WERI-Rb-1 (cell line): ENCODE measurements around the gene SORCS2.

Source experiments
- DNase-seq: peaks from one replicate; pipeline ENCODE4 v3.0.0-alpha.2; 2020
- H3K27ac ChIP-seq: fragments of 250-450 bp; sonication (Bioruptor Pico); 2 replicates; pipeline ENCODE4 v1.5.1; 2020; ENCODE audit warnings: mild to moderate bottlenecking, moderate library complexity
- H3K27me3 ChIP-seq: fragments of 250-450 bp; sonication (Bioruptor Pico); 2 replicates; pipeline ENCODE4 v1.5.1; 2021; ENCODE audit warnings: mild to moderate bottlenecking, low read depth, moderate library complexity; ENCODE audit not compliant: insufficient read depth, severe bottlenecking
- H3K36me3 ChIP-seq: fragments of 250-450 bp; sonication (Bioruptor Pico); 2 replicates; pipeline ENCODE4 v1.5.1; 2020; ENCODE audit warnings: mild to moderate bottlenecking, moderate library complexity
- H3K4me3 ChIP-seq: 2 replicates; pipeline ENCODE4 v1.5.1; 2011; ENCODE audit warnings: low read depth, mild to moderate bottlenecking, control low read depth, low read length
- H3K9me3 ChIP-seq: fragments of 250-450 bp; sonication (Bioruptor Pico); 2 replicates; pipeline ENCODE4 v1.5.1; 2021; ENCODE audit warnings: mild to moderate bottlenecking, moderate library complexity; ENCODE audit not compliant: severe bottlenecking
- CTCF ChIP-seq: IDR thresholded peaks from 2 replicates; pipeline ENCODE4 v1.5.1; 2011; ENCODE audit warnings: low read depth, mild to moderate bottlenecking, control low read depth, inconsistent platforms, low read length

The SORCS2 gene

DNA sequence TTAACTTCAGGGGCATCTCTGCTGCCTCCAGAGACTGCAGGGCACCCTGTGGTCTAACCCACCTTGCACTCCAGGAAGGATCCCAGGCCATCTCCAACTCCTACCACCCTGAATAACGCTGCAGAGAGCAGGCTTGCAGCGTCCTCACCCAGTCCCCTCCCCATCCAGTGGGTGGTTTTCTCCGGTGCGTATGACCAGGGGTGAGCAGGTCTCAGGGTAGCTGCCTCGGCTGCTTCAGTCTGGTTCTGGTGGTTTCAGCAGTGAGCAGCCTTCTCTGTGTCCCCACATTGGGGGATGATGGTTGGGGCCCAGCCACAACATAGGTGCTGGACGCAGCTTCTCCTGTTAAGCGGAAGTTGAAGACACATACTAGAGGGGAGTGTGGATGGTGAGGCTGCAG lies 38.6 kb upstream of the SORCS2 start:
- Histone ChIP-seq H3K27me3 (no peaks in the 10 kb centered on the region), H3K4me3 (no peak overlapping the region), H3K9me3 (no peaks in the 10 kb centered on the region), H3K27ac (no peak overlapping the region), H3K36me3 (no peaks in the 10 kb centered on the region)
- TF ChIP-seq CTCF, result no peak
- DNase-seq, result no peak

DNA sequence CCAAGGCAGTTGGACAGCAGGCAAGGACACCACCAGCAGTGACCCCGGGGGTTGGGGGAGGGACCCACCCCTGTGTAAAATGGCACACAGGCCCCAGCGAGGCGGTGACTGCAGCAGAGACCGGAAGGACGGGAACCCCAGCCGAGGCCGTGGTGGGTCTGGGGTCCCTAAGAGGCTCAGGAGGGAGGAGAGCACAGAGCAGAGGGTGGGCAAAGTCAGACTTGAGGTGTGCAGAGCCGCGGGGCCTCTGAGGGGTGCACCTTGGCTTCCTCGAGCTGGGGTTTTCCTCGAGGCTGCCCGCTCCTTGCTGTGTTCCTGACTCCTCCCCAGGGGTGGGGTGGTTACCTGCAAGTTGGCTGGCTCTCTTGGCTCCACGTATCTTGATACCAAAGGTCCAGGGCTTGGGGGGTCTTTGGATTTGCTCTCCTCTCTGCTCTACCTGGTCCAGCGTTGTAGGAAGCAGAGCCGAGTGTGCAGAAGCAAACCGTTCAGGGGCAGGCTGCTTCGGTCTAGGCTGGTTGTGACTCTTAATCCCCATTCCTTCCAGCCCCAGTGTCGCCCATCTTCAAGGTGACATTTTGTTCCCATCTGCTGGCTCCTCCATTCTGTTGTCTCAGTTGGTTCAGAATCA lies 37.9 kb upstream of the SORCS2 start:
- Histone ChIP-seq H3K27me3 (no peaks in the 10 kb centered on the region), H3K36me3 (no peaks in the 10 kb centered on the region), H3K27ac (peak overlapping the region; percentile 5; the same call in 1 of the 2 replicates), H3K4me3 (no peak overlapping the region), H3K9me3 (no peaks in the 10 kb centered on the region)
- peak; percentile 42 for DNase-seq
- no peak for TF ChIP-seq CTCF

GRCh38 chr4:7155590-7156071 lies 36.7 kb upstream of the SORCS2 start:
- H3K27me3 ChIP-seq, result no peaks in the 10 kb centered on the region
- no peak for TF ChIP-seq CTCF

GRCh38 chr4:7156328-7156727 lies 36.0 kb upstream of the SORCS2 start:
- no peak overlapping the region for H3K4me3 ChIP-seq
- no peak overlapping the region for H3K27ac ChIP-seq
- no peaks in the 10 kb centered on the region for H3K36me3 ChIP-seq
- H3K27me3 ChIP-seq, result no peaks in the 10 kb centered on the region
- H3K9me3 ChIP-seq, result no peaks in the 10 kb centered on the region
- no peak for TF ChIP-seq CTCF
- no peak for DNase-seq

More at GRCh38 chr4:7155590-7156071, 36.7 kb upstream of the SORCS2 start:
- H3K9me3 ChIP-seq, result no peaks in the 10 kb centered on the region
- H3K4me3 ChIP-seq, result no peak overlapping the region
- no peak for DNase-seq
- H3K27ac ChIP-seq, result no peak overlapping the region
- H3K36me3 ChIP-seq, result no peaks in the 10 kb centered on the region

GRCh38 chr4:7156761-7157488 lies 35.4 kb upstream of the SORCS2 start:
- no peak for DNase-seq
- H3K27me3 ChIP-seq, result no peaks in the 10 kb centered on the region
- H3K27ac ChIP-seq, result no peak overlapping the region
- H3K4me3 ChIP-seq, result no peak overlapping the region
- H3K9me3 ChIP-seq, result no peaks in the 10 kb centered on the region
- TF ChIP-seq CTCF, result peak; percentile 30
- H3K36me3 ChIP-seq, result no peaks in the 10 kb centered on the region
